Measurements from ENCODE around the gene BRD9. TPM values are rescaled to one million over a fixed set of nuclear protein-coding genes. Genes with fewer than 3 reads are reported as not detected.
A peak's percentile ranks its signal among the peaks of the same experiment; 100 is the strongest.

The BRD9 gene
- total RNA-seq, 1 donor from 2014 or later = 43.7 TPM

DNA sequence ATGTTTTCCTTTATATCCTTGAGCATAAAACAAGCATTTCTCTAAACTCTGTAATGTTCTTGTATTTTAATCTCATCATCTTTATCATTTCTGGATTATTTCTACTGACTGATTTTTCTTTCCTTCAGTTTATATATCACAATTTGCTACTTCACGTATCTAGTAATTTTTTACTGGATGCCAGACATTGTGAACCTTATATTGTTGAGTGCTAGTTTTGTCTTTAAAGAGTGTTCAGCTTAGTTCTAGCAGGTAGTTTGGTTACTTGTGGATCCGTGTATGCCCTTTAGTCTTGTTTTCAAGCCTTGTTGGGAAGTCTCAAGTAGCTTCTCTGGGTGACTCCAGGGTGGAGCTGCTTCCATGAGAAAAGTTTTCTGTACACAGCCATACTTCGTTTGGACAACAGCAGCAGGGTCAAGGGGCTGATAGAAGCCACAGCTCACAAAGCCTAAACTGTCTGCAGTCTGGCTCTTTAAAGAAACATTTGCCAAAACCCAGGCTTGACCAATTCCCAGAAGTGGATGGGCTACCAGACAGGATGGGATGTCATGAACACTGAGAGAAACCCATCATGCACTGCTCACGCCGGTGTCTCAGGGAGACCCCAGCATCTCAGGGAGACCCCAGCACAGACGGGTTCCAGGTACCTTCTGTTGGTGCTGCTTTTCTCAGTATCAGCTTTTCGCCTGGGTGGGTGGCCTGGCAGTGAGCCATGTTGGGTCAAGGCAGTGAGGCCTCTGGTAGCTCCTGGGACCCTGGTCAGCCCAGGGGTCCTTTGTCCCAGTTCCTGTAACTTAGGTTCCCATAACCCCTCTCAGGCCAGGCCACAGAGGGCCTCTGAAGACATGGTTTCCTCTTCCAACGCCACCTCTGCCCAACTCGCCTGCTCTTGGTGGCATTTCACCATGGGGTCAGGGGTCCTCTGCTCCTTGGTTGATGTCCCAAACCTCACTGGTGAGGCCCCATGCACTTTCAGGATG, 29.1 kb upstream of the BRD9 start:
- H3K4me3 Mint-ChIP-seq (ENCODE audit: unreplicated experiment) = no peak overlapping the region
- peaks cover 18% of the 10 kb centered on the region for H3K27me3 ChIP-seq (ENCODE audit: insufficient read depth, low read length)
- H3K4me2 ChIP-seq (ENCODE audit: low read length) = no peak overlapping the region
- no peak overlapping the region for H3K4me3 ChIP-seq (ENCODE audit: insufficient read depth, low read depth, low read length)
- peaks cover 5% of the 10 kb centered on the region for H3K36me3 ChIP-seq (ENCODE audit: insufficient read depth, low read length)
- no peaks in the 10 kb centered on the region for H3K4me1 ChIP-seq (ENCODE audit: insufficient read depth, low read length)
- H3K79me2 ChIP-seq (ENCODE audit: insufficient read depth, low read length) = no peaks in the 10 kb centered on the region
- H3K36me3 Mint-ChIP-seq (ENCODE audit: low read depth, unreplicated experiment) = no peaks in the 10 kb centered on the region
- peaks cover 4% of the 10 kb centered on the region for H3K9me3 Mint-ChIP-seq (ENCODE audit: unreplicated experiment)
- H3K4me1 Mint-ChIP-seq (ENCODE audit: low read depth, unreplicated experiment) = peaks cover 5% of the 10 kb centered on the region
- H4K20me1 ChIP-seq (ENCODE audit: insufficient read depth, low read length) = peaks cover 17% of the 10 kb centered on the region
- no peak overlapping the region for H3K9ac ChIP-seq (ENCODE audit: low read length)
- DNase-seq (ENCODE audit: low read depth) = no peak
- H2AFZ ChIP-seq (ENCODE audit: low read depth, low read length) = no peak overlapping the region
- H3K27ac Mint-ChIP-seq (ENCODE audit: unreplicated experiment) = no peak overlapping the region
- H3K27me3 Mint-ChIP-seq (ENCODE audit: low read depth, unreplicated experiment) = peaks cover 27% of the 10 kb centered on the region
- TF ChIP-seq, protein P1, sequence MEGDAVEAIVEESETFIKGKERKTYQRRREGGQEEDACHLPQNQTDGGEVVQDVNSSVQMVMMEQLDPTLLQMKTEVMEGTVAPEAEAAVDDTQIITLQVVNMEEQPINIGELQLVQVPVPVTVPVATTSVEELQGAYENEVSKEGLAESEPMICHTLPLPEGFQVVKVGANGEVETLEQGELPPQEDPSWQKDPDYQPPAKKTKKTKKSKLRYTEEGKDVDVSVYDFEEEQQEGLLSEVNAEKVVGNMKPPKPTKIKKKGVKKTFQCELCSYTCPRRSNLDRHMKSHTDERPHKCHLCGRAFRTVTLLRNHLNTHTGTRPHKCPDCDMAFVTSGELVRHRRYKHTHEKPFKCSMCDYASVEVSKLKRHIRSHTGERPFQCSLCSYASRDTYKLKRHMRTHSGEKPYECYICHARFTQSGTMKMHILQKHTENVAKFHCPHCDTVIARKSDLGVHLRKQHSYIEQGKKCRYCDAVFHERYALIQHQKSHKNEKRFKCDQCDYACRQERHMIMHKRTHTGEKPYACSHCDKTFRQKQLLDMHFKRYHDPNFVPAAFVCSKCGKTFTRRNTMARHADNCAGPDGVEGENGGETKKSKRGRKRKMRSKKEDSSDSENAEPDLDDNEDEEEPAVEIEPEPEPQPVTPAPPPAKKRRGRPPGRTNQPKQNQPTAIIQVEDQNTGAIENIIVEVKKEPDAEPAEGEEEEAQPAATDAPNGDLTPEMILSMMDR (IDR thresholded peaks at IDR 0.05; ENCODE audit: insufficient read depth, low read depth, low read length) = no peak
- no peak for TF ChIP-seq EZH2 (IDR thresholded peaks at IDR 0.05; ENCODE audit: insufficient read depth, low read length)
- no peak for FAIRE-seq
- no peak overlapping the region for H3K27ac ChIP-seq (ENCODE audit: low read depth, low read length)
- H3K9me3 ChIP-seq (ENCODE audit: insufficient read depth, low read depth, low read length) = no peaks in the 10 kb centered on the region

DNA sequence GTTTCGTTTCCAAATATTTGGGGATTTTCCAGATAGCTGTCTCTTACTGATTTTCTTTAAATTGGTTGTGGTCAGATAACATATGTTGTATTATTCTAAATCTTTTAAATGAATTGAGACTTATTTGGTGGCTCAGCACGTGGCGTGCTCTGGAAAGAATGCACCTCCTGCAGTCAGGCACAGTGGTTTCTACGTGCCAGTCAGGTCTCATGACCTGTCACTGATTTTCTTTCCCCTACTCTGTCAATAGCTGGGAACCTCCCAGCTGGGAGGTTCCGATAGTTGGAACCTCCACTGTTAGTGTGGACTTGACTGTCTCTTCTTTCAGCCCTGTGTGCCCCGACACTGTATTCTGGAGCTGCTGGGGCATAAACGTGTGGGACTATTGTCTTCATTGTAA, 27.7 kb upstream of the BRD9 start:
- H3K79me2 ChIP-seq (ENCODE audit: insufficient read depth, low read length) = no peaks in the 10 kb centered on the region
- no peak overlapping the region for H2AFZ ChIP-seq (ENCODE audit: low read depth, low read length)
- H3K4me1 Mint-ChIP-seq (ENCODE audit: low read depth, unreplicated experiment) = peaks cover 14% of the 10 kb centered on the region
- H3K9ac ChIP-seq (ENCODE audit: low read length) = no peak overlapping the region
- no peaks in the 10 kb centered on the region for H3K36me3 Mint-ChIP-seq (ENCODE audit: low read depth, unreplicated experiment)
- FAIRE-seq = no peak
- peaks cover 4% of the 10 kb centered on the region for H3K9me3 Mint-ChIP-seq (ENCODE audit: unreplicated experiment)
- H3K27me3 ChIP-seq (ENCODE audit: insufficient read depth, low read length) = peaks cover 4% of the 10 kb centered on the region
- no peak overlapping the region for H3K27ac ChIP-seq (ENCODE audit: low read depth, low read length)
- no peaks in the 10 kb centered on the region for H3K9me3 ChIP-seq (ENCODE audit: insufficient read depth, low read depth, low read length)
- TF ChIP-seq, protein P1 (IDR thresholded peaks at IDR 0.05; ENCODE audit: insufficient read depth, low read depth, low read length) = no peak
- no peak for TF ChIP-seq EZH2 (IDR thresholded peaks at IDR 0.05; ENCODE audit: insufficient read depth, low read length)
- H3K4me1 ChIP-seq (ENCODE audit: insufficient read depth, low read length) = no peaks in the 10 kb centered on the region
- no peak overlapping the region for H3K4me3 Mint-ChIP-seq (ENCODE audit: unreplicated experiment)
- H3K4me3 ChIP-seq (ENCODE audit: insufficient read depth, low read depth, low read length) = no peak overlapping the region
- peaks cover 13% of the 10 kb centered on the region for H3K27me3 Mint-ChIP-seq (ENCODE audit: low read depth, unreplicated experiment)
- H3K36me3 ChIP-seq (ENCODE audit: insufficient read depth, low read length) = peaks cover 8% of the 10 kb centered on the region
- H3K27ac Mint-ChIP-seq (ENCODE audit: unreplicated experiment) = peak overlapping the region; percentile 27
- H3K4me2 ChIP-seq (ENCODE audit: low read length) = no peak overlapping the region
- peaks cover 10% of the 10 kb centered on the region for H4K20me1 ChIP-seq (ENCODE audit: insufficient read depth, low read length)
- no peak for DNase-seq (ENCODE audit: low read depth)

Data from astrocyte (in vitro differentiated cells and primary cell).